BJ (cell line): ENCODE measurements around the gene POMT1. TPM values are rescaled to one million over a fixed set of nuclear protein-coding genes. Genes with fewer than 3 reads are reported as not detected.

Source experiments
- CTCF ChIA-PET: fragments of 350-600 bp; formaldehyde crosslinking; extraction: SDS; loops from one replicate; lab custom pipeline; 2021; ENCODE audit warnings: antibody characterized with exemption, inconsistent platforms; lab: Yijun Ruan, JAX
- POLR2A ChIA-PET: fragments of 300-600 bp; sonication (Branson Sonifier 250); formaldehyde crosslinking; extraction: SDS; loops from one replicate; lab custom pipeline; 2021; ENCODE audit warnings: antibody characterized with exemption; lab: Charles Lee
- DNase-seq: peaks from one replicate; pipeline ENCODE4 v3.0.0-alpha.2; 2011; ENCODE audit warnings: low read depth
- H3K27me3 ChIP-seq: 2 replicates; pipeline ENCODE4 v1.6.0; 2011; ENCODE audit warnings: low read length; ENCODE audit not compliant: control insufficient read depth, insufficient read depth
- H3K36me3 ChIP-seq: 2 replicates; pipeline ENCODE4 v1.5.1; 2011; ENCODE audit warnings: low read length; ENCODE audit not compliant: control insufficient read depth, insufficient read depth
- H3K4me3 ChIP-seq: 2 replicates; pipeline ENCODE4 v1.5.1; 2011; ENCODE audit warnings: low read depth, mild to moderate bottlenecking, control low read depth, low read length
- CTCF ChIP-seq: IDR thresholded peaks from 2 replicates; pipeline ENCODE4 v1.5.1; 2011; ENCODE audit warnings: low read depth, mild to moderate bottlenecking, control low read depth, inconsistent platforms, low read length, moderate library complexity; ENCODE audit not compliant: insufficient read depth
- polyA plus RNA-seq: library from polyadenylated mRNA; depleted of rRNA; stranded (reverse); fragments of >200 nt; gene quantifications from 2 replicates; pipeline ENCODE4 v1.2.3, GENCODE V29; 2011

POMT1 gene
- polyA plus RNA-seq, 1 experiment = 32.1 TPM

- H3K27me3 ChIP-seq = no peaks in the 10 kb centered on the region
- no peak for TF ChIP-seq CTCF
- POLR2A ChIA-PET = no interaction called here
- peaks cover 47% of the 10 kb centered on the region for H3K36me3 ChIP-seq
- no peak overlapping the region for H3K4me3 ChIP-seq
- CTCF ChIA-PET = interaction anchor here (0.7 kb wide), 1 partner anchor 174 kb away, joined by 3 read pairs; no protein-coding TSS in a partner anchor
- no peak for DNase-seq
These were observed 21.0 kb downstream of the POMT1 start for GRCh38 chr9:131523451-131524435.

GRCh38 chr9:131524665-131525315 is 22.1 kb downstream of the POMT1 start:
- TF ChIP-seq CTCF = no peak
- no peak overlapping the region for H3K4me3 ChIP-seq
- no peaks in the 10 kb centered on the region for H3K27me3 ChIP-seq
- DNase-seq = peak; percentile 51
- ChIA-PET CTCF (no interaction called here), POLR2A (no interaction called here)
- peaks cover 44% of the 10 kb centered on the region for H3K36me3 ChIP-seq

- CTCF ChIA-PET = interaction anchor here (0.7 to 0.8 kb wide), 2 partner anchors 176 to 190 kb away, joined by 3 read pairs; no protein-coding TSS in a partner anchor
- Histone ChIP-seq H3K4me3 (no peak overlapping the region), H3K27me3 (no peaks in the 10 kb centered on the region), H3K36me3 (peaks cover 36% of the 10 kb centered on the region)
- no peak for DNase-seq
- no peak for TF ChIP-seq CTCF
- POLR2A ChIA-PET = no interaction called here
These were observed 23.2 kb downstream of the POMT1 start for GRCh38 chr9:131525643-131526565.

- CTCF ChIA-PET = no interaction called here
- Histone ChIP-seq H3K27me3 (no peaks in the 10 kb centered on the region), H3K4me3 (no peak overlapping the region), H3K36me3 (peaks cover 31% of the 10 kb centered on the region)
- no peak for DNase-seq
- TF ChIP-seq CTCF = no peak
- POLR2A ChIA-PET = no interaction called here
These were observed 25.5 kb downstream of the POMT1 start for GRCh38 chr9:131528186-131528585.
